Measurements from ENCODE around the gene CSNK1G2.

DNA sequence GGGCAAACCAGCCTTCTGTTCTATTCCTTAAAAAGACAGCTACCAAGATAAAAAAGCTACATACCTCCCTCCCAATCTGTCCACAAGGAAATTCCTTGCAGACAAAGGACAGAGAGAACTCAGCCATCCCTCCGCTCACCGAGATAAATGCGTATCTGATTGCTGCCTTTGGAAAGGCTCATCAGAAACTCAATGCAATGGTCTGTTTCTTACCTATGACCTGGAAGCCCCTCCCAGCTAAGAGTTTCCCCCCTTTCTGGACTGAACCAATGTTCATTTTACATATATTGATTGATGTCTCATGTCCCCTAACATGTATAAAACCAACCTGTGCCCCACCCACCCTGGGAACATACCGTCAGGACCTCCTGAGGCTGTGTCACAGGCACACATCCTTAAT, 62.9 kb downstream of the CSNK1G2 start:
- no peak for TF ChIP-seq POLR2AphosphoS5 (IDR thresholded peaks at IDR 0.05; ENCODE audit: low read depth, low read length)
- no peak for TF ChIP-seq TAF1 (IDR thresholded peaks at IDR 0.05; ENCODE audit: low read depth, low read length)
- no peak for TF ChIP-seq PAX5 (IDR thresholded peaks at IDR 0.05; ENCODE audit: insufficient read depth, low read length, severe bottlenecking)
- TF ChIP-seq POLR2A (IDR thresholded peaks at IDR 0.05; ENCODE audit: low read depth, low read length) = no peak

All from GM12891 (cell line).